GM19025 (cell line): Measurements from ENCODE around the gene RFX1.
"Not testable (repeated sequence)": the region's sequence is repeated elsewhere in the genome, so short reads cannot be mapped to it uniquely, and the experiment has no call there.

Source experiments
- ATAC-seq: cut with Tn5 transposase; IDR thresholded peaks from one replicate; pipeline ENCODE4 v1.9.1; 2021; ENCODE audit warnings: mild to moderate bottlenecking, low read depth, moderate library complexity; ENCODE audit not compliant: unreplicated experiment

The RFX1 gene

GRCh38 chr19:13938301-13939064 lies 67.6 kb downstream of the RFX1 start, which contains the start of gene PODNL1:
PODNL1 (minus strand) TSS chr19:13938417; CDS start chr19:13938181, 236 bp downstream.
- ATAC-seq, result no peak

GRCh38 chr19:13937479-13938300 lies 68.4 kb downstream of the RFX1 start:
- ATAC-seq, result no peak

GRCh38 chr19:13935765-13936510 lies 70.2 kb downstream of the RFX1 start:
- ATAC-seq, result no peak

GRCh38 chr19:13934785-13935109 lies 71.4 kb downstream of the RFX1 start:
- ATAC-seq, result no peak

GRCh38 chr19:13932911-13933393 lies 73.2 kb downstream of the RFX1 start:
- no peak for ATAC-seq

GRCh38 chr19:13932149-13932637 lies 73.9 kb downstream of the RFX1 start:
- no peak for ATAC-seq

GRCh38 chr19:13931391-13932148 lies 74.5 kb downstream of the RFX1 start:
- no peak for ATAC-seq

GRCh38 chr19:13930402-13930801 lies 75.7 kb downstream of the RFX1 start:
- no peak for ATAC-seq

GRCh38 chr19:13929956-13930355 lies 76.2 kb downstream of the RFX1 start:
- ATAC-seq, result no peak

GRCh38 chr19:13929340-13929739 lies 76.8 kb downstream of the RFX1 start:
- ATAC-seq, result no peak

GRCh38 chr19:13926715-13927114 lies 79.4 kb downstream of the RFX1 start:
- ATAC-seq, result no peak

- ATAC-seq, result no peak
These were observed 80.1 kb downstream of the RFX1 start for GRCh38 chr19:13926010-13926409.

GRCh38 chr19:13923194-13923987 lies 82.7 kb downstream of the RFX1 start:
- ATAC-seq, result no peak

GRCh38 chr19:13922118-13922517 lies 84.0 kb downstream of the RFX1 start:
- ATAC-seq, result not testable (repeated sequence)

- ATAC-seq, result no peak
These were observed 85.0 kb downstream of the RFX1 start for GRCh38 chr19:13920940-13921747.

- no peak for ATAC-seq
These were observed 85.6 kb downstream of the RFX1 start for GRCh38 chr19:13920524-13920923.

GRCh38 chr19:13918726-13919411 lies 87.3 kb downstream of the RFX1 start:
- ATAC-seq, result no peak

- no peak for ATAC-seq
These were observed 88.2 kb downstream of the RFX1 start for GRCh38 chr19:13917888-13918406.
